Keratinocyte (primary cell): ENCODE measurements around the gene SH2B2.

ENCODE experiments used
- EZH2 ChIP-seq: IDR thresholded peaks from one replicate; pipeline ENCODE4 v1.6.1; 2012; ENCODE audit warnings: inconsistent platforms, mild to moderate bottlenecking, low read length, moderate library complexity
- TF ChIP-seq, protein P1 (sequence below), 3 experiments: IDR thresholded peaks in 1 of 3; conservative IDR thresholded peaks in 1 of 3; optimal IDR thresholded peaks in 1 of 3; 2 replicates in 2 of 3; 3 replicates in 1 of 3; pipeline versions ENCODE3 to v1.5.1; 2011; ENCODE audit warnings: low read length in 3 of 3, mild to moderate bottlenecking in 3 of 3, moderate library complexity in 2 of 3, control low read depth in 1 of 3, inconsistent platforms in 1 of 3; ENCODE audit not compliant: insufficient read depth in 2 of 3; ENCODE audit errors: extremely low read depth in 1 of 3

- TF ChIP-seq, protein P1, sequence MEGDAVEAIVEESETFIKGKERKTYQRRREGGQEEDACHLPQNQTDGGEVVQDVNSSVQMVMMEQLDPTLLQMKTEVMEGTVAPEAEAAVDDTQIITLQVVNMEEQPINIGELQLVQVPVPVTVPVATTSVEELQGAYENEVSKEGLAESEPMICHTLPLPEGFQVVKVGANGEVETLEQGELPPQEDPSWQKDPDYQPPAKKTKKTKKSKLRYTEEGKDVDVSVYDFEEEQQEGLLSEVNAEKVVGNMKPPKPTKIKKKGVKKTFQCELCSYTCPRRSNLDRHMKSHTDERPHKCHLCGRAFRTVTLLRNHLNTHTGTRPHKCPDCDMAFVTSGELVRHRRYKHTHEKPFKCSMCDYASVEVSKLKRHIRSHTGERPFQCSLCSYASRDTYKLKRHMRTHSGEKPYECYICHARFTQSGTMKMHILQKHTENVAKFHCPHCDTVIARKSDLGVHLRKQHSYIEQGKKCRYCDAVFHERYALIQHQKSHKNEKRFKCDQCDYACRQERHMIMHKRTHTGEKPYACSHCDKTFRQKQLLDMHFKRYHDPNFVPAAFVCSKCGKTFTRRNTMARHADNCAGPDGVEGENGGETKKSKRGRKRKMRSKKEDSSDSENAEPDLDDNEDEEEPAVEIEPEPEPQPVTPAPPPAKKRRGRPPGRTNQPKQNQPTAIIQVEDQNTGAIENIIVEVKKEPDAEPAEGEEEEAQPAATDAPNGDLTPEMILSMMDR (optimal IDR thresholded peaks at IDR 0.05 in 1 of 3, IDR thresholded peaks at IDR 0.05 in 1 of 3, conservative IDR thresholded peaks at IDR 0.05 in 1 of 3; ENCODE audit: extremely low read depth in 1 of 3, insufficient read depth in 2 of 3, low read length in 3 of 3), result no peak
- TF ChIP-seq EZH2, result no peak
These were observed 15.4 kb upstream of the SH2B2 start for GRCh38 chr7:102271158-102271798.
